Tibial nerve (tissue), 4 donors: ENCODE results near the gene TAF10.

Source experiments
- CTCF ChIP-seq, 5 experiments: fragments of 200-600 bp in 3 of 5; fragments of 450-650 bp in 2 of 5; sonication (generic) in 3 of 5; IDR thresholded peaks; one replicate each; pipeline ENCODE4 v1.5.1; 2016 to 2019; ENCODE audit warnings: antibody characterized with exemption in 5 of 5, mild to moderate bottlenecking in 3 of 5, moderate library complexity in 2 of 5
- EP300 ChIP-seq, 2 donors: sonication (generic); formaldehyde crosslinking; IDR thresholded peaks; one replicate each; pipeline ENCODE4 v1.6.1; 2017; ENCODE audit warnings: antibody characterized with exemption in 2 of 2, mild to moderate bottlenecking in 1 of 2
- POLR2A ChIP-seq, 2 donors: fragments of 450-650 bp; IDR thresholded peaks; one replicate each; pipeline ENCODE4 v1.6.1; 2017; ENCODE audit warnings: antibody characterized with exemption in 2 of 2, mild to moderate bottlenecking in 2 of 2, moderate library complexity in 2 of 2

- no peak for TF ChIP-seq CTCF (IDR thresholded peaks at IDR 0.05)
- TF ChIP-seq POLR2A (IDR thresholded peaks at IDR 0.05): no peak
- TF ChIP-seq EP300 (IDR thresholded peaks at IDR 0.05): no peak
Observed at GRCh38 chr11:6653656-6654055, 41.6 kb upstream of the TAF10 start.
